HepG2 (cell line): ENCODE measurements around the gene FRMD4B. TPM values are rescaled to one million over a fixed set of nuclear protein-coding genes. Genes with fewer than 3 reads are reported as not detected.

ENCODE experiments used
- ATAC-seq: fragments of 200-7000 bp; cut with Tn5 transposase; 3 replicates; pipeline ENCODE4 v1.9.1; 2020; ENCODE audit warnings: mild to moderate bottlenecking, moderate library complexity
- BruUV-seq: library from RNA; stranded (reverse); fragments of 400-500 nt; replicated peaks from 2 replicates; lab custom pipeline; 2021; lab: Mats Ljungman, UMichigan
- CTCF ChIA-PET: fragments of 300-600 bp; formaldehyde crosslinking; extraction: SDS; loops from one replicate; lab custom pipeline; 2021; ENCODE audit warnings: low total read pairs, inconsistent platforms, low intra/inter-chr PET ratio; lab: Yijun Ruan, JAX
- POLR2A ChIA-PET: fragments of 350-600 bp; sonication (Branson Sonifier 250); formaldehyde crosslinking; loops from one replicate; lab custom pipeline; 2020; ENCODE audit warnings: antibody characterized with exemption, inconsistent platforms; lab: Yijun Ruan, JAX
- DNase-seq: peaks from one replicate; pipeline ENCODE4 v3.0.0-alpha.2; 2015; ENCODE audit warnings: low spot score
- FAIRE-seq: peaks from 3 replicates; lab custom pipeline; 2011; peaks lifted over from hg19 to GRCh38; lab: Jason Lieb, UNC
- H2AFZ ChIP-seq: one replicate; pipeline ENCODE4 v1.6.1; 2011; ENCODE audit warnings: low read length, inconsistent platforms
- H3K27ac ChIP-seq: fragments of 300-600 bp; 3 replicates; pipeline ENCODE4 v1.8.0; 2011; ENCODE audit warnings: mixed run types, mild to moderate bottlenecking, mixed read lengths, low read length, inconsistent platforms; ENCODE audit not compliant: insufficient read depth; ENCODE audit errors: extremely low read length
- H3K27me3 ChIP-seq, 2 experiments: fragments of 200-600 bp in 1 of 2; 2 replicates in 1 of 2; 3 replicates in 1 of 2; pipeline versions ENCODE4 v1.6.0 to v1.8.0; 2011; ENCODE audit warnings: low read length in 2 of 2, mild to moderate bottlenecking in 2 of 2, moderate library complexity in 2 of 2, inconsistent platforms in 1 of 2; ENCODE audit not compliant: insufficient read depth in 2 of 2, control insufficient read depth in 1 of 2
- H3K36me3 ChIP-seq, 2 experiments: fragments of 200-600 bp in 1 of 2; replicated peaks in 1 of 2; 2 replicates in 1 of 2; 3 replicates in 1 of 2; pipeline versions ENCODE4 v1.5.1 to v1.8.0; 2011; ENCODE audit warnings: low read length in 2 of 2, inconsistent platforms in 1 of 2; ENCODE audit not compliant: insufficient read depth in 2 of 2, control insufficient read depth in 1 of 2
- H3K4me1 ChIP-seq: 2 replicates; pipeline ENCODE4 v1.5.1; 2012; ENCODE audit warnings: low read length, inconsistent platforms; ENCODE audit not compliant: insufficient read depth
- H3K4me2 ChIP-seq: 2 replicates; pipeline ENCODE4 v1.6.0; 2011; ENCODE audit warnings: low read depth, low read length, inconsistent platforms
- H3K4me3 ChIP-seq, 3 experiments: fragments of 200-600 bp in 1 of 3; sonication (generic), shearing (Covaris generic) in 1 of 3; replicated peaks in 1 of 3; 2 replicates each; pipeline ENCODE4 v1.5.1; 2011 to 2016; ENCODE audit warnings: low read length in 3 of 3, inconsistent platforms in 2 of 3, low read depth in 2 of 3, mild to moderate bottlenecking in 2 of 3, control low read depth in 1 of 3, mixed read lengths in 1 of 3; ENCODE audit not compliant: insufficient read depth in 1 of 3
- H3K79me2 ChIP-seq: one replicate; pipeline ENCODE4 v1.6.1; 2011; ENCODE audit warnings: low read length, inconsistent platforms; ENCODE audit not compliant: insufficient read depth
- H3K9ac ChIP-seq: 2 replicates; pipeline ENCODE4 v1.6.0; 2011; ENCODE audit warnings: mild to moderate bottlenecking, low read depth, low read length, inconsistent platforms; ENCODE audit not compliant: insufficient read depth
- H3K9me3 ChIP-seq: 2 replicates; pipeline ENCODE4 v1.5.1; 2012; ENCODE audit warnings: mild to moderate bottlenecking, low read length
- H4K20me1 ChIP-seq: 2 replicates; pipeline ENCODE4 v1.6.0; 2011; ENCODE audit warnings: inconsistent platforms, mild to moderate bottlenecking, low read length, moderate library complexity; ENCODE audit not compliant: insufficient read depth
- ARNT ChIP-seq: fragments of 450-650 bp; IDR thresholded peaks from 2 replicates; pipeline ENCODE4 v1.6.1; 2017
- CBFB ChIP-seq: sonication (generic); formaldehyde crosslinking; IDR thresholded peaks from 2 replicates; pipeline ENCODE4 v1.4.0; 2020; ENCODE audit warnings: missing genetic modification reagents
- FOXP1 ChIP-seq, 2 experiments: fragments of 450-650 bp in 1 of 2; IDR thresholded peaks; 2 replicates each; pipeline ENCODE4 v1.6.1; 2017 to 2018; ENCODE audit warnings: antibody characterized with exemption in 1 of 2
- JDP2 ChIP-seq: sonication (generic); formaldehyde crosslinking; IDR thresholded peaks from 2 replicates; pipeline ENCODE4 v1.8.1; 2022; ENCODE audit warnings: missing genetic modification reagents, borderline replicate concordance
- KDM1A ChIP-seq: IDR thresholded peaks from 2 replicates; pipeline ENCODE4 v1.6.1; 2016; ENCODE audit warnings: missing compliant biosample characterization
- PHF20 ChIP-seq: sonication (generic); formaldehyde crosslinking; IDR thresholded peaks from 2 replicates; pipeline ENCODE4 v1.5.0; 2020; ENCODE audit warnings: mild to moderate bottlenecking, missing genetic modification reagents
- TFAP4 ChIP-seq: sonication (generic); IDR thresholded peaks from 2 replicates; pipeline ENCODE4 v1.6.1; 2016; ENCODE audit warnings: low read depth, borderline replicate concordance
- ZBTB3 ChIP-seq: sonication (generic); formaldehyde crosslinking; IDR thresholded peaks from 2 replicates; pipeline ENCODE4 v1.4.0; 2020; ENCODE audit warnings: low read depth, mild to moderate bottlenecking, moderate library complexity, missing genetic modification reagents, borderline replicate concordance
- ZNF207 ChIP-seq: fragments of 450-650 bp; IDR thresholded peaks from 2 replicates; pipeline ENCODE4 v1.6.1; 2016; ENCODE audit warnings: antibody characterized with exemption, borderline replicate concordance
- ZNF407 ChIP-seq: sonication (generic); formaldehyde crosslinking; IDR thresholded peaks from one replicate; pipeline ENCODE4 v1.5.1; 2020; ENCODE audit warnings: mild to moderate bottlenecking, missing genetic modification reagents; ENCODE audit errors: not compliant biosample characterization
- ZNF607 ChIP-seq: sonication (generic); formaldehyde crosslinking; IDR thresholded peaks from 2 replicates; pipeline ENCODE4 v1.5.1; 2020; ENCODE audit warnings: missing genetic modification reagents, mild to moderate bottlenecking, borderline replicate concordance
- ZNF792 ChIP-seq: IDR thresholded peaks from 2 replicates; pipeline ENCODE4 v1.6.1; 2016
- WGBS: methylation state at CpG from one replicate; pipeline ENCODE4 v1.1.6; 2017; ENCODE audit warnings: low lambda C conversion rate; 5-methylcytosine and 5-hydroxymethylcytosine counted together
- in situ Hi-C: cut with HindIII; loops from 2 replicates; pipeline ENCODE4 v1.10.0; 2017; ENCODE audit warnings: low pct_unique_long_range_greater_than_20kb; ENCODE audit not compliant: extremely low pct_ligation_motif_present
- intact Hi-C: fragments of 100-400 bp; cut with micrococcal nuclease; formaldehyde crosslinking; loops from one replicate; pipeline ENCODE4 v1.10.0; 2022; ENCODE audit not compliant: unreplicated experiment
- polyA plus RNA-seq, 8 experiments: library from polyadenylated mRNA; depleted of rRNA in 3 of 8; stranded (reverse) in 7 of 8; unstranded in 1 of 8; fragments of >200 nt; fragmentation: Illumina TruSeq in 4 of 8; extraction: Trizol in 4 of 8; gene quantifications; 2 replicates each; pipeline versions ENCODE4 v1.2.1 to v1.2.3, GENCODE V29; 2011 to 2016; ENCODE audit warnings: low read depth in 4 of 8, missing spikeins in 1 of 8, mixed read lengths in 1 of 8; ENCODE audit not compliant: insufficient read depth in 1 of 8
- total RNA-seq, 5 experiments: library from RNA; depleted of rRNA; stranded (reverse); fragments of >200 nt; fragmentation: Illumina TruSeq; extraction: Trizol; gene quantifications; 2 replicates each; pipeline ENCODE4 v1.2.3, GENCODE V29; 2016; ENCODE audit warnings: low read depth in 1 of 5

FRMD4B gene
- total and polyA plus RNA-seq, 2 of the 13 experiments (the other 11 are each of a cell fraction or from before 2014, with no cell fraction given) = 3.0 to 3.3 TPM

GRCh38 chr3:69322158-69322509 is 63.8 kb downstream of the FRMD4B start:
- H3K4me2 ChIP-seq = no peak overlapping the region
- ATAC-seq (no peak), FAIRE-seq (no peak), DNase-seq (no peak)
- H3K9me3 ChIP-seq = no peaks in the 10 kb centered on the region
- ChIA-PET POLR2A (no interaction called here), CTCF (no interaction called here)
- BruUV-seq = no TSS peak
- no peaks in the 10 kb centered on the region for H3K36me3 ChIP-seq
- no peaks in the 10 kb centered on the region; a peak in 1 of 5 replicates for H3K27me3 ChIP-seq
- H3K79me2 ChIP-seq = no peaks in the 10 kb centered on the region
- no peak overlapping the region for H3K4me3 ChIP-seq
- H3K4me1 ChIP-seq = peaks cover 9% of the 10 kb centered on the region
- H3K9ac ChIP-seq = no peak overlapping the region
- in situ Hi-C loops = loop anchor here (5.0 kb wide), 1 partner anchor 350 kb away; no protein-coding TSS in a partner anchor
- no peak overlapping the region for H3K27ac ChIP-seq
- H4K20me1 ChIP-seq = no peaks in the 10 kb centered on the region
- 37% methylated on average over 4 of the region's 4 CpGs for WGBS
- intact Hi-C loops = loop anchor here (5.0 kb wide), 1 partner anchor 90 kb away; no protein-coding TSS in a partner anchor
- no peak overlapping the region for H2AFZ ChIP-seq
- TF ChIP-seq ARNT = no peak
- TF ChIP-seq ZBTB3 (CRISPR knock-in tag) = no peak
- TF ChIP-seq PHF20 = no peak
- no peak for TF ChIP-seq KDM1A
- TF ChIP-seq ZNF207 = no peak
- TF ChIP-seq FOXP1 (IDR thresholded peaks at IDR 0.05) = no peak
- no peak for TF ChIP-seq FOXP1 (CRISPR knock-in tag; IDR thresholded peaks at IDR 0.05)
- no peak for TF ChIP-seq CBFB (CRISPR knock-in tag)
- no peak for TF ChIP-seq ZNF407 (CRISPR knock-in tag)
- no peak for TF ChIP-seq TFAP4
- TF ChIP-seq JDP2 (CRISPR knock-in tag) = no peak
- no peak for TF ChIP-seq ZNF792 (CRISPR knock-in tag)
- TF ChIP-seq ZNF607 (CRISPR knock-in tag) = no peak
